ENCODE results near the gene SNRNP27.

SNRNP27 gene

DNA sequence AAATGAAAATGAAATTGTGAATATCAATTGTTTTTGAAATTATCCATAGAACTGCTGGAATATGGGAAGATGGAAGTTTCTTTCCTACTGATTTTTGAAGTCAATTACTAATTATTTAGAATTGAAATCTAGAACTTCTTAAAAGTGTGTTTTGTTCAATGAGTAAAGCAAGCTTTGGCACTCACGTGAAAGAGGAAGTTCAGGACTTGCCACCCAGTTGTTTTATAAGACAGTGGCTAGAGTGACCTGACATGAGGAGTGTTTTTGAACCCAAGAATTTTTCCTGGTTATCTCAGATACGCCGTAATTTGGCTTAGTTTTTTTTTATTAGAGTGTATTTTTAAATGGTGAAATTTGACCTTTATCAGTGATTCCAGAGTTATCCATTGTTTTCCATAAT is 24.6 kb downstream of the SNRNP27 start:
- no peak for TF ChIP-seq ZFX (IDR thresholded peaks at IDR 0.05; ENCODE audit: borderline replicate concordance)
- TF ChIP-seq, protein P1, sequence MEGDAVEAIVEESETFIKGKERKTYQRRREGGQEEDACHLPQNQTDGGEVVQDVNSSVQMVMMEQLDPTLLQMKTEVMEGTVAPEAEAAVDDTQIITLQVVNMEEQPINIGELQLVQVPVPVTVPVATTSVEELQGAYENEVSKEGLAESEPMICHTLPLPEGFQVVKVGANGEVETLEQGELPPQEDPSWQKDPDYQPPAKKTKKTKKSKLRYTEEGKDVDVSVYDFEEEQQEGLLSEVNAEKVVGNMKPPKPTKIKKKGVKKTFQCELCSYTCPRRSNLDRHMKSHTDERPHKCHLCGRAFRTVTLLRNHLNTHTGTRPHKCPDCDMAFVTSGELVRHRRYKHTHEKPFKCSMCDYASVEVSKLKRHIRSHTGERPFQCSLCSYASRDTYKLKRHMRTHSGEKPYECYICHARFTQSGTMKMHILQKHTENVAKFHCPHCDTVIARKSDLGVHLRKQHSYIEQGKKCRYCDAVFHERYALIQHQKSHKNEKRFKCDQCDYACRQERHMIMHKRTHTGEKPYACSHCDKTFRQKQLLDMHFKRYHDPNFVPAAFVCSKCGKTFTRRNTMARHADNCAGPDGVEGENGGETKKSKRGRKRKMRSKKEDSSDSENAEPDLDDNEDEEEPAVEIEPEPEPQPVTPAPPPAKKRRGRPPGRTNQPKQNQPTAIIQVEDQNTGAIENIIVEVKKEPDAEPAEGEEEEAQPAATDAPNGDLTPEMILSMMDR (IDR thresholded peaks at IDR 0.05), result no peak

DNA sequence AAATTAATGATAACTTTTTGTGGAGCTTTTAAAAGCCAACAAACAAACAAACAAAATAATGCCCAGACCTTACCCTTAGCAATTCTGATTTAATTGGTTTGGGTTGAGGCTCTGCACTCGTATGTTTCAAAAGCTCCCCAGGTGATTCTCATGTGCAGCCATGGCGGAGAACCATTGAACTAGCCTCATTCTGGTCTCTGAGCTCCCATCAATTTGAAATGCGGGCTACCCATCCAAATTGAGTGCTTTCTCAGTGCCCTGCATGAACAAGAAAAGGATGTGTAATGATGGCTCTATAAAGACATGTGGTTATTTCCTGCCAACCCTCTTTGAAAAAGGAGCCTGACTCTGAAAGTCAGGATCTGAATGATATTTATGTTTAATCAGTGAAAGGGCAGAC is 29.4 kb downstream of the SNRNP27 start:
- no peak for TF ChIP-seq ZFX (IDR thresholded peaks at IDR 0.05; ENCODE audit: borderline replicate concordance)
- H3K27ac ChIP-seq, result no peak overlapping the region

More for the DNA sequence above, 24.6 kb downstream of the SNRNP27 start:
- no peak overlapping the region for H3K27ac ChIP-seq

DNA sequence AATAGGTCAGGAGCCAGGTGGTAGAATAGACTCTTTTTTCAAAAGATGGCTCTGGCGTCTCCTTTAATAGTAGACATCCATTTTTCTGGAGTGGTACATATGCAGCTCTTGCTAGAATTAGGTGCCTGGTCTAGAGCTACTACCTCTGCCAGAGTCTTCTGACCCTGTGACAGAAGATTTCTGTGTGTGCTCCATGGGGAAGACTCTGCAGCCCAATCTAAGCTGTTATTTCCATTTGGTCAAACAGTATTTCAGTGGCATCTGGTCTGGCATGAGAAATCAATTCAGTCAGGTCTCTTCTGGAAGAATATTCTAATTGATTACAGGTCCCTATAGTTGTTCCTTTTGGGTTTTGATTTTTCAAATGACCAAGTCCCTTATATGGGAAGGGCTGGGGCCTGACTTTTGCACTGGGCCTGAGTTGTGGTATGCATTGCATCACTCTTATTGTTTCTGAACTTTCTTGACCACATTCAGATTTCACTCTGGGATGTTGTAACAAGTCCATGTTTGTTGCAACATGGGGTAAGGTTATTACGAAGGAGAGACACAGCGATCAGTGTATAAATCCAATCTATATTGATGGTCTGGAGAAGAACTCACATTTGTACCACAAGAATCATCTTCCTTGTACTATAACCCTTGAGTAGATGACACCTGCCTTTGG is 33.2 kb downstream of the SNRNP27 start:
- no peak overlapping the region for H3K27ac ChIP-seq
- no peak for TF ChIP-seq ZFX (IDR thresholded peaks at IDR 0.05; ENCODE audit: borderline replicate concordance)
- TF ChIP-seq, protein P1 (IDR thresholded peaks at IDR 0.05), result no peak

DNA sequence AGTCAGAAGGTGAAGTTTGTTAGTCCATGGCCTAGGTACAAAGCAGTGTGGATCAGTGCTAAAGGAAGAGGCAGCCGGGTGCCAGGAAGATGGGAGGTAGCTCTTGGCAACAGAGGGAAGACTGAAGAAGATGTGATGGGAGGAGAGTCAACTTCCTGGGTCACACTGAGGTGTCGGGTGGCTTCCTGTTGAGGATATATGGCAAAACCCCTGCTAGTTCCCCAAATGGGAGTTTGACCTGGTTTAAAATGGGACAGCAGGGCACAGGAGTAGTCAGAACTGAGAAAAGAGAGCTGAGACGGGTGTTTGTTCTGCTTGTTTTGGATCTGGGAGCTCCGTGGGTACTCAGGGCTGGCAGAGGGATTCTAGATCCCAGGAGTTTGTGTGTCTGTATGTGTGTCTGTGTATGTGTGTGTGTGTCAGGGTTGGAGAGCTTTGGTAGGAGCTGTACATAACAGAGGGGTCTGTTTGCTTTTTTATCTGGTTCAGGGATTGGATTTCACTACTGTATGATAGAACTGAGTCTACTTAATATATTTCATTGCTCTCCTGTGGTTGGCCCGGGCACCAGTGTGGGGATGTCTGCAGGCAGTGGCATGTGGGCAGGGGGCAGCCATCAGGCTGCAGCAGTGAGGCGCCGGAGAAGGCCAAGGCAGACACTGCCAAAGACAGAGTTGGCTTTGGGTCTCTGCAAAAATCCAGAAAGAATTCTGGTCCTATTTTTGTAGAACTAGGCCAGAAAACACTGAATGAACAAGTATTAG is 38.3 kb downstream of the SNRNP27 start:
- TF ChIP-seq, protein P1 (IDR thresholded peaks at IDR 0.05), result no peak
- TF ChIP-seq ZFX (IDR thresholded peaks at IDR 0.05; ENCODE audit: borderline replicate concordance), result no peak
- H3K27ac ChIP-seq, result no peak overlapping the region

DNA sequence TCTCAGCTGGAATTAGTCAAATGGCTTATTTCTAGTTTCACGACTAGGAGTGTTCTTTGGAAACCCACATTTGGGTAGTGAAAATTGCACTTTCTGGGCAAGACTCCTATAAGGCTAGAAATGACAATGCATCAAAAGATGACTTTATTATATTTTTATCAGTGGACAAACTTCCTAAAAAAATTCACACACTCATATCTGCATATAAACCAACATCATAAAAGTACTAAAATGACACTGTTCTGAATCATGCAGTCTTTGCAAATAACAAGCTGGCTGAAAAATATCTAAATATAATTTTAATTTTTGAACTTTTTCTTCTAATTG is 38.8 kb downstream of the SNRNP27 start:
- no peak for TF ChIP-seq ZFX (IDR thresholded peaks at IDR 0.05; ENCODE audit: borderline replicate concordance)
- TF ChIP-seq, protein P1 (IDR thresholded peaks at IDR 0.05), result no peak
- H3K27ac ChIP-seq, result no peak overlapping the region

DNA sequence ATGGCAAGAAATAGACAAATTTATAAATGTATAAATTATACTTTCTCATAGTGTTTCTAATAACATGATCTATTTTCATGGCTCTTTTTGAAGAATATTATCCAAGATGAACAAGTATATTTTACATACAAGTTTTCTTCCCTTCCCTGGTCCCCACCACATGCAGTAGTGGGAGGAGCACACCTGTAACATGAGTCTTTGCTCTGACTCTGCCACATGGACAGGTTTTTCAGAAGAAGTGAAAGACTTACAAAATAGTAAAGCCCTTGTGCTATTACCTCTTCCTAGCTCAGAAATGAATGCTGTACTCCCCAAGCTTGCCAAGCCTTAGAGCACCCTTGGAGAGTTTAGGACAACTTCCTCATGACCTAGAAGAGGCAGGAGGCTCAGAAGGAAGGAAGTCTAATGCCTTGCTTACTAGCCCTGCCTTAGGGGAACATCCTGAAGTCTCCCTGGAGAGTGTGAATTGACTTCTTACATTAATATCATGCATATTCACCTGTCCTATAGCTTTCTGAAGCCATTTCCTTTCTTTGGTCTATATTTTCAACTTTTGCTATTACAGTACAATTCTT is 39.6 kb downstream of the SNRNP27 start:
- no peak overlapping the region for H3K27ac ChIP-seq
- TF ChIP-seq, protein P1 (IDR thresholded peaks at IDR 0.05), result no peak
- TF ChIP-seq ZFX (IDR thresholded peaks at IDR 0.05; ENCODE audit: borderline replicate concordance), result no peak

DNA sequence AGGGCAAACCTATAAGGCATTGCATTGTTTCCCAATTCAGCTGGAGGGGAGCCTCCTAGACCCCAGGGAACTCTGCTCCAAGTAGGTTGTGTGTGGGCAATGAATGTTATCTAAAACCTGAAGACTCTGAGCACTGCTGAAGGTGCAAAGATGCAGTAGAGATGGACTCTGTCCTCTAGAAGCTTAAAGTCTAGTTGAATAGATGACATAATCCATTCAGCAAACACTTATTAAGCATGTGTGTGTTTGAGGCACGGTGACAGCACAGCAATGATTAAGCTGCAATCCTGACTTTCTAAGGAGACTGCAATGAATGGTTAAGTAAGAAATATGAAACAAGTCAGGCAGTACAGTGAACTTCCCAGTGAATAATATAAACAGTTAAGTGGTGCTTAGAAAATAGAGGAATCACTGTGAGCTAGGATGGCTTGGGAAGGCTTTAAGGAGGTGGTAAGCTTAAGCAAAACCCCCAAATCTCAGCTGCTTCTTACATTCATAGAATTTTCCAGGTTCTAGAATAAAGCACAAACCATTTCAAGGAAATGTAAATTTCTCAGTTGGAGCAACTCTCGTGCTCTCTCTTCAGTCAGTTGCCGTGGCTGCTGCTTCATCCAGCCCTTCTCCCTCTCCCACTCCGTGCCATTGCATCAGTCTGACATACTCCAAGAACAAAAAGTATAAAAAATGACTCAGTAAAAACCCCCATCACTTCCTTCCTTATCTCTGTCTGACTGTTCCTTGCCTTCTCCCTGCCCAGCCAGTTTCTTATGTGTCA is 40.3 kb downstream of the SNRNP27 start:
- TF ChIP-seq ZFX (IDR thresholded peaks at IDR 0.05; ENCODE audit: borderline replicate concordance), result no peak
- TF ChIP-seq, protein P1 (IDR thresholded peaks at IDR 0.05), result no peak

More for the DNA sequence above, 40.3 kb downstream of the SNRNP27 start:
- H3K27ac ChIP-seq, result no peak overlapping the region
